Stimulated activated CD8-positive, alpha-beta memory T cell treated with anti-CD3 and anti-CD28 coated beads, Interleukin-12 subunit alpha, Interleukin-12 subunit beta, amount 100 ng/mL, for 24 hours (primary cell): ENCODE data around the gene PAX8.
A peak's percentile ranks its signal among the peaks of the same experiment; 100 is the strongest.

ENCODE experiments used
- DNase-seq: peaks from one replicate; pipeline ENCODE4 v3.0.0-alpha.2; 2020; ENCODE audit errors: extremely low read depth

Gene PAX8

DNA sequence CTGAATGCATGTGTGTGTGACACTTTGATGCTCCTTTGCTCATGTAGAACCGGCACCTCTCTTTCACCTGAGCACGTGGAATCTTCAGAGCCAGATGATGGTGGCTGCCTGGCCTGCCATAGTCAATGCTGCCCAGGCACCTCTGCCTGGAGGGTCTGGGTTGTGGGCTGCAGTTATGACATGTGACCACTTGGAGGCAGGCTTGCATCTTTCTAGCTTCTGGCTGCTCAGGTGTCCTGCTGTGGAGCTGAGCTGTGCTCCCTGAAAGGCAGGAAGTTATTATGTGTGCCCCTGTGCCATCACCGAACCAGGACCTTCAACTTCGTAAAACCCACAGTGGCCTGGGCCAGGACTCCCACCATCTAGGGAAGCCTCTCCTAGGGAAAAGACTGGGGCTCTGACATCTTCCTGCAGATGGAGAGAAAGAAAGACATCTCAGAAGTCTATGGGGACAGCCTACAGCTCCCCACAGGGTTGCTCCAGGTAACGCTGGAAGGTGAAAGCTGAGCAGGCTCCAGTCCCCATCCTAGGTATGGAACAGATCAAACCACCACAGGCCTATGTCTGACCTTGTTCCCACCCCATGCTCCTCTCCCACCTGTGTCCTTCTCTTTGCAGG lies 74.7 kb downstream of the PAX8 start:
- peak; percentile 38 for DNase-seq

GRCh38 chr2:113203217-113203530 lies 75.5 kb downstream of the PAX8 start:
- no peak for DNase-seq

DNA sequence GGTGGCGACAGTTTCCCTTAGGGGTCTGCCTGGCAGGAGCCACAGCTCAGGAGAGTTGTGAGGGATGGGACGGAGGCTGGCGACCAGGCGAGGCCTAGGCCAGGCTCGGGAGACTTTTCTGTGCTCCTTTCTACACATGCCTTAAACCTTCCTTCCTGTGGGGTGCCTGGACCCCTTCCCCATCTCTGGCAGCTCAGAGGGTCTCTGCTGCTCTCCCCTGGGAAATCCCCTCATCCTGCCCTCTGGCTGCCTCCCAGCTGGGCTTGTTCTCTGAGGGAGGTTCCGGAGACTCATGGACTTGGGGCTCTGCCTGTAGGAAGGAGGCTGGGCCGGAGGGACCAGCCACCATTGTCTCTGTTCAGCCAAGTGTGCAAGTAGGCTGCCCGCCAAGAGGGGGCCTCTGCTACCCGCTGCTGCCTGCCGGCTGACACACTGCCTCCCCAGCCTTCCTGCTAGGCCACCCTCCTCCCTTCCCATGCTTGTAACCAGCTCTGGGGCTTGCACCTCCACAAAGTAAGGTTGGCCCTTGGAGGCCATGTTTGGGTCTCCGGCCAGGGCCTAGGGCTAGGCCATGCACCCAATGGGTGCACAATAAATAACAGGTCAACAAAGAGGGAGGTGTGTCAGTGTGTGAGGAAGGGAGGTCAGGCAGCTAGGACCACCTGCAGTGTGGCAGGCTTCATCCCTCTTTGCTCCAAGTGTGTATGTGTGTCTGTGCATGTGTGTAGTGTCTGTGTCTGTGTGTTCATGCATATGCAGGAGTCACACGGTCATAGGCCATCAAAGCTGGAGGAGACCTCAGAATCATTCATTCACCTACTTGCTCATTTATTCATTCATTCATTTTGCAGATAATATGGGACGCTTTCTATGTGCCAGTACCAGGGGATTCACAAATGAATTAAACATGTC lies 76.2 kb downstream of the PAX8 start:
- DNase-seq = no peak

DNA sequence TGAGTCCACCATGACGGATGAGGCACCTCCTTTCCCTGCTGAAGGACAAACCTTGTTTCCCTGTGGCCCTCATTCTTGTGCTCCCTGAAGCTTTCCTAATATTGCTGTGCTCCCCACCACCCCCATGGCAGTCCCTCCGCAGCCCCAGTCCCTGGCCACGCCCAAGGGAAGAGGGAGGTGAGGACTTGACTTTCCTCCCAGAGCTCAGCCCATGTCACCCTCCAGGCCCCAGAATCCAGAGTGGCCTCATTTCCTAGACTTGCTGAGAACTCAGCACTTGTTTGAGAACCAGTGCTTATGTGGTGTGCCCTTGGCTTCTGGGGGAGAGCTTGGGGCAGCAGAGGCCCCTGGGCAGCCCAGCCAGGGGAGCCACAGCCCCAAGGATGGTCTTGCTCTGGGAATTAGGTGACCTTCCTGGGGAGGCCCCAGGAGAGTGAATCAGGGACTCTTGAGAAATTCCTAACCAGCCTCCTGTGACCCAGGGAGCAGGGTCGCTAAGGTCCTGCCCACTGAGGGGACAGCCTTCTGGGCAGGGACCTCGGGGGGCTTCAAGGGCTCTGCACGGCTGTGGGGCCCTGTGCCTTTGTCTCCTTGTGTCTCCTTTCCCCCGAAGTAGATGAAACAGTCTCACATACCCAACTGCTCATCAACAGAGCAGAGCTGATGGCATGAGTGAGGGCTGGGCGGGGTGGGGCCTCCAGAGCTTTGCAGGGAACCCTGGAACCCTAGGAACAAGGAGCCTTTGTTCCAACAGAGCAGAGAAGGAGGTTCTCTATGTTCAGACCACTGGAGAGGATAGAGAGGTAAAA lies 77.0 kb downstream of the PAX8 start:
- no peak for DNase-seq

DNA sequence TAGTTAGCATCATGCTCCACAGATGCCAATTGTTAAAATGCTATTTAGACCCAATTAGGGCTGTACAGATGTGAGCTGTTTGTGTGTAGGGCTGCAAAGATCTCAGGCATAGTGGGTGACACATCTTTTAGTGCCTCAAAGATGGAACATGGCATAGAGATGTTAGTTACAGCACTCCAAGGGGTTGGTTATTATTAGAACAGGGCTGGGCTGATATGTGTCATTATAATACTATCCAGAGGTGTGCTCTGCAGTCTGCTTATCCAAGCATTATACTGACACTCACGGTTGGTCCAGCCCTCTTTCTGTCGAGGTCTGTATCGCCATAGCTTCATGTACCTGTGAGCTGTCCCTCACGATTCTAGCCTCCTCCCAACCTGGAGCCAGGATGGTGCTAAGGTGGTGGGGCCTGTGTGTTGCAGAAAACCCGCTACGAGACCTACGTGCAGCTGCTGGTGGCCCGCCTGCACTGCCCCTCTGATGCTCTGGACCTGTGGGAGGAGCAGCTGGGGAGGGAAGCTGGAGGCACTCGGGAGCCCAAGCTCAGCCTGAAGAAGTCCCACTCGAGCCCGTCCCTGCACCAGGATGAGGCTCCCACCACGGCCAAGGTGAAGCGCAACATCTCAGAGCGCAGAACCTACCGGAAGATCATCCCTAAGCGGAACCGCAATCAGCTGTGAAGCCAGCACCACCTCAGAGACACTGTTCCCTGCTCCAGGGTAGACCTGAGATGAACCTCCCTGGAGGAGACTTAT lies 77.8 kb downstream of the PAX8 start:
- DNase-seq = no peak

DNA sequence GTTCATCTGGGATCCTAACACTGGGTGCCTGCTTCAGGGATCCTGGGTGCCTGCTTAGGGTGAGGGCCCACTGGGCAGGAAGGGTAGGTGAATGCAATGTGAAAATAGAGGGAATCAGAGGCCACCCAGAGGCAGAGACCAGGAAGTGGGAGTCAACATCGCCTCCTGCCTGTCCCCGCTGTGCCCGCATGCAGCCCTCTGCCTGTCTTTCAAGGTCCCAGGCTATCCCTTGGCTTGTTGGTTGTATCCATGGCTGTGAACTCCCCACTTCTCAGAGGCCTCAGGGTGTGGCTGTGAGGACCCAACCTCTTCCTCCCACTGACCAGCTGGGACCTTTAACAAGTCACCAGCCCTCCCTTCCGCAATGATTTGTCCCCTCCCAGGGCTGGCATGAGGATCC lies 78.5 kb downstream of the PAX8 start:
- DNase-seq = no peak

DNA sequence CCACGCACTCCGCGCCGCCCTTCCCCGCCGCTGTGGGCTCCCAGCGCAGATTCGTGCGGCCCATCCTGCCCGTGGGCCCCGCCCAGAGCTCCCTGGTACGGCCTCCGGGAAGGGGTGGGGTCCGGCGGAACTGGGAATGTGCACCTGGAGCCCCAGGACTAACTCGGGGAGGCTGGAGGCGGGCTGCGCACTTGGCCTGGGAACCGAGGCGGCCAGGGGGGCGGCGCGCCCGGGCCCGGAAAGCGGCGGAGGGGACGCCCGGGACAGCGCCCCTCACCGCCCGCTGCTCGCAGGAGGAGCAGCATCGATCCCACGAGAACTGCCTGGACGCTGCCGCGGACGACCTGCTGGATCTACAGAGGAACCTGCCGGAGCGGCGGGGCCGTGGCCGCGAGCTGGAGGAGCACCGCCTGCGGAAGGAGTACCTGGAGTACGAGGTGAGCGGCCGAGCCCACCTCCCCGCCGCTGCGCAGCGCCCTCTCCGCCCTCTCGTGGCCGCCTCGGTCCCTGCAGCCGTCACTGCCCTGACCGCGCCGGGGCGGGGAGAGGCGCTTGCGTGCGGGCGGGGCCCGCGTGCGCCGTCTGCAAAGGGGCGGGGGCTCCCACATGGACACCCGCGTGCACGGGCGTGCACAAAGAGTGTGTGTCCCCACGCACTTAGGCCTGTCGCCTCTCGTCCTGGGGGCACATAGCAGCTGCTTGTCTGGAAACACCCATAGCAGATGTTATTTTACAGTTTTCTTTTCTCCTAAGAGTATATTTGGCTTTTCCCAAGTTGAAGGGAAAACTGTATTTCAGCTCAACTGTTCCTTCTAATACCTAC lies 79.7 kb downstream of the PAX8 start:
- DNase-seq = peak; percentile 60

DNA sequence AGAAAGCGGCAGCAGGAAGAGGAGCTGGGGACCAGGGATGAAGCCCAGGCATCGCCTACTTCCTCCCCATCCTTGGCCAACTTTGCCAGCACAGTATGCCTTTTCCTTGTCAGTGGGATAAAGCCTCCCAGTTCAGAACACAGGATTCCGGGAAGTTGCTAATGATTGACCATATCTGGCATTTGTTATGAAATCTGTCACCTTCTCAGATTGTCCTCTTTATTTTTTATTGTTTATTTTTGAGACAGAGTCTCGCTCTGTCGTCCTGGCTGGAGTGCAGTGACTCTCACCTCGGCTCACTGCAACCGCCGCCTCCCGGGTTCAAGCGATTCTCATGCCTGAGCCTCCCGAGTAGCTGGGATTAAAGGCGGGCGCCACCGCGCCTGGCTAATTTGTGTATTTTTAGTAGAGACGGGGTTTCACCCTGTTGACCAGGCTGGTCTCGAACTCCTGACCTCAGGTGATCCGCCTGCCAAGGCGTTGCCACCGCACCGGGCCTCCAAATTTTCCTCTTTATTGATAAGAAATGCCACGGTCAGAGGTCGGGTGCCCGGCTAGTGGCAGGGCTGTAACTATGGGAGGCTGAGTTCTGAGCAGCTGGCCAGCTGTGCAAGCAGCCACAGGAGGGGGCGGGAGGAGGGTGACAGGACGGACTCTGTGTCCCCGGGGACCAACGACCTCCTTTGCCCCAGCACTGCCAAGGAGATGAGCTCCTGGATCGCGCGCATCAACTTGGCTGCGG lies 80.5 kb downstream of the PAX8 start:
- DNase-seq = no peak

DNA sequence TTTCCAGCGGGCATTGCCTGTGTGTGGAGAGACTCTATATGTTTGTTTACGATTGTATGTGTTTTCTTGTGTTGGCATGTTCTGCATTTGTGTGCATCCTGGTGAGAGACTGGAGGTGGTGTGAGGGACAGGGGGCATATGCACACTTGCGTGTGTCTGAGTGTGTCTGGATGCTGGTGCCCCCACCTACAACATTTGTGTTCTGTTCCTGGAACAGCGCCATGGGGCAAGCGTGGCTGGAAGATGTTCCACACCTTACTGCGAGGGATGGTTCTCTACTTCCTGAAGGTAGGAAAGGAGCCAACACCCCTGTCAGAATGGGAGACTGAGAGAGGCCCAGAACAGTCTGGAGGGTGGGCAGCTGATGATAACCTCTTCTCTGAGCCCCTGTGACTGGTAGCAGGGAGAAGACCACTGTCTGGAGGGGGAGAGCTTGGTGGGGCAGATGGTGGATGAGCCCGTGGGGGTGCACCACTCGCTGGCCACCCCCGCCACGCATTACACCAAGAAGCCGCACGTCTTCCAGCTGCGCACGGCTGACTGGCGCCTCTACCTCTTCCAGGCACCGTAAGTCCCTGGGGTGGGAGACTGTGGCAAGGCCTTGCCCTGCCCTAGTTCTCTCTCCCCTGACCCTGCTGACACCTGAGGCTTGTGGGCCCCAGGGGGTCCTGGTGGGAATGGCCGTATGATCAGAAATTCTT lies 81.2 kb downstream of the PAX8 start:
- no peak for DNase-seq

DNA sequence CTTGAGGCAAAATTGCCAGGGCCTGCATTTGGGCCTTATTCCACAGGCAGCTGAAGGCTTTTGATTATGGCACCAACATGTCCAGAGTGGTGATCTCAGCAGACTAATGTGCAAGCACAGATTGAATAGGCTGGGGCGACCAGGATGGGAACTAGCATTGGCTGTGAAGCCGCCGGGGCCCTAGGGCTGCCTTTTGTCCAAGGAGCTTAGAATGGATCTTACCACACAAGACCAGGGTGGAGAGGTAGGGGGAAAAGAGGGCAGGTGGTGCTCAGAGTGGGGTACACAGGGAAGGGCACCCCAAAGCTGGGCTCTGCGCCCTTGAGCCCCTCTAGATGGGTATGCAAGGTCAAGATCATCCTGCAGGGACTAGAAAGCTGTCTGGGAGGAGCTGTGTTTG lies 81.9 kb downstream of the PAX8 start:
- no peak for DNase-seq

DNA sequence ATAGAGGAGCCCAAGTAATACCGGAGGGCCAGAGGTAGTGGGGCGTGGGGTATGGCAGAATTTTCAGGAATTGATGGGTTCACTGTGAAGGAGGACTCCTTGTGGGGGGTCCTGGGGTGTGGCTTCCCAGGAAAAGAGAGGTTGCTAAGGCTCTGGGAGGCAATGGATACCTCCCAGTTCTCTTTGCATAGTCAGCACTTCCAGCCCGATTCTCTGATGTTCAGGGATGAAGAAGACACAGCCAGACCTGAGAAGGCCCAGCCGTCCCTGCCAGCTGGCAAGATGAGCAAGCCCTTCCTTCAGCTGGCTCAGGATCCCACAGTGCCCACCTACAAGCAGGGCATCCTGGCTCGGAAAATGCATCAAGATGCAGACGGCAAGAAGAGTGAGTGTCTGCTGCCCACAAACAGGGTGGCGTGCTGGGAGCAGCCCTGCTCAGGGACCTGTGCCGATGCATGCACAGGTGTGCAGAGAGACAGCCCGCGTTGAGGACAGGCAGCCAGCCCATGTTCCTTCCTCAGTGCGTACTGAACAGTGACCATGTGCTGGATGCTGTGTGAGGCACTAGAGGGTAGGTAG lies 82.7 kb downstream of the PAX8 start:
- no peak for DNase-seq

DNA sequence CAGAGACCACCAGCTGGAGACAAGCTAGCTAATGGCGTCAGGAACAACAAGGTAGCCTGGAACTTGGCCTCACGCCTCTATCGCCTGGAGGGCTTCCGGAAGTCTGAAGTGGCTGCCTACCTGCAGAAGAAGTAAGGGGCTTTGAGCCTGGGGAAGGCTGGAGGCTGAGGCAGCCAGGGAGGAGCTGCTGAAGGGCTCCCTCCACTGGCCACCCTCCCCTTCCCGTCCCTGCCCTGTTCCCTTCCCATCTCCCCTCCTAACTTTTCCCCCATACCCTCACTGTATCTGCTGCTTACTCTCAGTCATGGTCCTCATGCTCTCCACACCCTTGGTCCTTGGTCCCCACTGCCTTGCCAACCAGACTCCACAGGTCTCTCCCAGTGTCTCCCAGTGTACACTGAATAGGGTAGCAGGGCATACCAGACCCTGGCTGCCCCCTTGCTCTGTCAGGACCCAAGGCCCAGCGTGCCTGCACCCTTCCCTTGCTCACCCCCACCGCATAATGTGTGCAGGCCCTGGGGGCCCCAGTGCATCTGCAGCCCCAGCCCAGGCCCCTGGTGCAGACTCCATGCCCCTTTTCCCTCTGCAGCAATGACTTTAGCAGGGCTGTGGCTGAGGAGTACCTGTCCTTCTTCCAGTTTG lies 86.1 kb downstream of the PAX8 start:
- no peak for DNase-seq

GRCh38 chr2:113190871-113191270 lies 87.8 kb downstream of the PAX8 start:
- DNase-seq = no peak

GRCh38 chr2:113187771-113188170 lies 91.0 kb downstream of the PAX8 start:
- no peak for DNase-seq

GRCh38 chr2:113186433-113186796 lies 92.3 kb downstream of the PAX8 start:
- no peak for DNase-seq

DNA sequence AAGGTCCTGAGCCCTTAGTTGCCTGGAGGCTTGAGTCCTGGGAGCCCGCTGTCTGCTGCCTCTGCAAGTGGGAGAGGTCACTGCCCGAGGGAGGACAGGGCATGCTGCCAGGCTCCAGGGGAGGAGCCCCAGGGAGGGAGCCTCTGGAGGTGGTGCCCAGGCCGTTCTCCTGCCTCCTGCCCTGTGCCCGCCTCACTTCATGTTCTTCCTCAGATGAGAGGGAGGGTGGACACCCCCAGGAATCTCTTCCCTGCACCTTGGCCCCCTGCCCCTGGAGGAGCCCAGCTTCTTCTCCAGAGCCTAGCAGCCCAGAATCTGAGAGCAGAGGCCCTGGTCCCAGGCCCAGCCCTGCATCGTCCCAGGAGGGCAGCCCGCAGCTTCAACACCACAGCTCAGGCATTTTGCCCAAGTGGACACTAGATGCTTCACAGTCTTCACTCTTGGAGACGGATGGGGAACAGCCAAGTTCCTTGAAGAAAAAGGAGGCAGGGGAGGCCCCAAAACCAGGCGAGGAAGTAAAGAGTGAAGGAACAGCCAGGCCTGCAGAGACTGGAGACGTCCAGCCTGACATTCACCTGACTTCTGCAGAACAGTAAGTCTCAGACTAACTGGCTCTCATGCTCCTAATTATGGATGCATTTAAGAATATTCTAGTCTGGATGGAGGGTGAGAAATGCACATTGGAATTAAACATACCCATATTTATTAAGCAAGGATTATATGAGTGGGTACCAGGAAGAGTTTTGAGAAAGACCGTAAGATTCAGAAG lies 92.9 kb downstream of the PAX8 start:
- DNase-seq = no peak

GRCh38 chr2:113184531-113185230 lies 94.0 kb downstream of the PAX8 start:
- DNase-seq = no peak

DNA sequence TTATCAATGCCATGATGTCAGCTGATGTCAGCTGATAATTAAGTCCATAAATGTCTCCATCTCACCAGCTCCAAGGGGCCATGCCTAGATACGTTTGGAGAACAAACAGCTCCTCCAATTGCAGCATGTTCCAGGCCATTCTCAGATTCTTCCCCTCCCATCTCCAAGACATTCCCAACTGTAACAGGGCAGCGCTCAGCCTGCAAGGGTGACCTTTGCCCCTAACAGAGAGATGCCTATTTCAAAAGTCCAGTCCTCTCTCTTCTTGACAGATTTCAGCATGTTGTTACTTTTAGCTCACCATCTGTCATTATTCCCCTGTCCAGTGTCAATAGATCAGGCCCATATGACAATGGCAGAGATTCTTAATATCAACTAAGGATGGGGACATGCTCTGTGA lies 95.0 kb downstream of the PAX8 start:
- DNase-seq = no peak
